Stromal cell of bone marrow (primary cell): ENCODE measurements around the gene SLC8A1.

Source experiments
- DNase-seq: peaks from one replicate; pipeline ENCODE4 v3.0.0-alpha.2; 2012; ENCODE audit warnings: low read depth

SLC8A1 gene

GRCh38 chr2:40271094-40271493 is 180.8 kb downstream of the SLC8A1 start:
- DNase-seq = no peak

- DNase-seq = no peak
Observed at GRCh38 chr2:40270372-40270771, 181.5 kb downstream of the SLC8A1 start.

GRCh38 chr2:40268566-40268965 is 183.3 kb downstream of the SLC8A1 start:
- DNase-seq = no peak

- no peak for DNase-seq
Observed at GRCh38 chr2:40266201-40266600, 185.7 kb downstream of the SLC8A1 start.

- no peak for DNase-seq
Observed at GRCh38 chr2:40265602-40266001, 186.3 kb downstream of the SLC8A1 start.

GRCh38 chr2:40261042-40261441 is 190.8 kb downstream of the SLC8A1 start:
- no peak for DNase-seq

- no peak for DNase-seq
Observed at GRCh38 chr2:40260437-40260836, 191.5 kb downstream of the SLC8A1 start.

- no peak for DNase-seq
Observed at GRCh38 chr2:40259900-40260299, 192.0 kb downstream of the SLC8A1 start.

GRCh38 chr2:40258135-40258457 is 193.8 kb downstream of the SLC8A1 start:
- DNase-seq = no peak

GRCh38 chr2:40257340-40258134 is 194.4 kb downstream of the SLC8A1 start:
- no peak for DNase-seq

GRCh38 chr2:40256649-40257048 is 195.2 kb downstream of the SLC8A1 start:
- DNase-seq = no peak

- no peak for DNase-seq
Observed at GRCh38 chr2:40256008-40256407, 195.9 kb downstream of the SLC8A1 start.

GRCh38 chr2:40255103-40255502 is 196.8 kb downstream of the SLC8A1 start:
- no peak for DNase-seq

GRCh38 chr2:40254611-40255010 is 197.3 kb downstream of the SLC8A1 start:
- no peak for DNase-seq

- no peak for DNase-seq
Observed at GRCh38 chr2:40251137-40251536, 200.8 kb downstream of the SLC8A1 start.

GRCh38 chr2:40249577-40249976 is 202.3 kb downstream of the SLC8A1 start:
- no peak for DNase-seq

GRCh38 chr2:40248294-40248693 is 203.6 kb downstream of the SLC8A1 start:
- no peak for DNase-seq

GRCh38 chr2:40244675-40245074 is 207.2 kb downstream of the SLC8A1 start:
- peak; percentile 67 for DNase-seq

- peak; percentile 64 for DNase-seq
Observed at GRCh38 chr2:40244251-40244650, 207.6 kb downstream of the SLC8A1 start.

GRCh38 chr2:40243581-40244187 is 208.2 kb downstream of the SLC8A1 start:
- DNase-seq = peak; percentile 61

- DNase-seq = no peak
Observed at GRCh38 chr2:40242315-40242714, 209.6 kb downstream of the SLC8A1 start.

- DNase-seq = peak; percentile 98
Observed at GRCh38 chr2:40240070-40240469, 211.8 kb downstream of the SLC8A1 start.

- no peak for DNase-seq
Observed at GRCh38 chr2:40230707-40231432, 221.0 kb downstream of the SLC8A1 start.
